Adrenal gland (tissue), 5 donors: ENCODE results near the gene CDC34.
A peak's percentile ranks its signal among the peaks of the same experiment; 100 is the strongest.

Experiments
- CTCF ChIP-seq, 6 experiments: fragments of 450-650 bp in 4 of 6; fragments of 200-600 bp in 2 of 6; sonication (generic) in 1 of 6; IDR thresholded peaks; 1 replicate in 5 of 6; 2 replicates in 1 of 6; pipeline versions ENCODE4 v1.5.1 to v1.8.0; 2016 to 2021; ENCODE audit warnings: antibody characterized with exemption in 6 of 6, mild to moderate bottlenecking in 2 of 6, moderate library complexity in 1 of 6
- POLR2A ChIP-seq, 2 donors: fragments of 450-650 bp; IDR thresholded peaks; one replicate each; pipeline ENCODE4 v1.6.1; 2017; ENCODE audit warnings: antibody characterized with exemption in 2 of 2, mild to moderate bottlenecking in 2 of 2, moderate library complexity in 1 of 2
- donor health status: DM: no; HTN: no; CAD: no.

DNA sequence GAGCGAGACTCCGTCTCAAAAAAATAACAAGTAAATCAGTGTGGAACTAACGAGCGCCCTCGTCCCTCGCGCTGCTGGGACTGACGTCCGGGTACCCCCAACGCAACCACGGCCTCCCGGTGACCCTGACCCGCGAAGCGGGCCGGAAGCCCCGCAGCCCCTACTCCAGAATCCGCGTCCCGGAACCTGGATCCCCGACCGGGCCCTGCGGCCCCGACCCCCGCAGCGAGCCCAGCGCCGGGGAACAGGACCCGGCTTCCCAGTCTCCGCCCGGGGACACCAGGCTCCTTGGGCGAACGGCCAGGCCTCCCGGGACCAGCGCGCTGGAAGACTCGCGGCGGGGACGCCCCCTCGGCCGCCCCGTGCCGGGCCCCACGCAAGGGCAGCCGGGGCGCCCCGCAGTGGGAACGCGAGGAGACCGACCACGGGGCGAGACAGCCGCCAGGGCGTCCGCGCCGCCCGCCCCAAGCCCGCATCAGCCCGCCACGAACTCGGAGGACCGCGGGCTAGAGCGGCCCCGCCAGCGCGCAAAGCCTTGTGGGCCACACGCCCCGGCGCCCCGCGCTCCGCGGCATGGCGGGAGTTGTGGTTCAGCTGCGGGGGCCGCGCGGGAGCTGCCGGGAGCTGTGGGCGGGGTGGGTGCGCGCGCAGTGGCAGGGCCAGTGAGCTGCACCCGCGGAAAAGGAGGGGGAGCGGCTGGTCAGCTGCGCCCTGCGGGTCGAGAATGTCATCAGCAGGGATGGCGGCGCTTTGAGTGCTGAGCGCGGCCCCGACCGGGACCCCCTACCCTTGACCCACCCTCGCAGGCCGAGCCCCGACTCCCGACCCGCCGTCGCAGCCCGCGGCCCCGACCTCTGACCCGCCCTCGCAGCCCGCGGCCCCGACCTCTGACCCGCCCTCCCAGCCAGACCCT is 42.8 kb upstream of the CDC34 start:
- peak in 2 of 6 experiments; percentile 19 to 33 for TF ChIP-seq CTCF (IDR thresholded peaks at IDR 0.05)
- TF ChIP-seq POLR2A (IDR thresholded peaks at IDR 0.05): peak; percentile 85 to 88
